ENCODE results near the gene CYP27C1.
"Not testable (repeated sequence)": the region's sequence is repeated elsewhere in the genome, so short reads cannot be mapped to it uniquely, and the experiment has no call there.

The CYP27C1 gene

GRCh38 chr2:127254386-127254981 is 34.4 kb upstream of the CYP27C1 start:
- H3K4me2 ChIP-seq (ENCODE audit: low read length): no peak overlapping the region
- no peaks in the 10 kb centered on the region for H3K9me2 ChIP-seq (replicated peaks; ENCODE audit: control insufficient read depth, low read length)
- no peak overlapping the region for H3K4me3 ChIP-seq (ENCODE audit: low read length)
- H3K4me1 ChIP-seq (ENCODE audit: control insufficient read depth, low read length): no peaks in the 10 kb centered on the region
- H3K79me2 ChIP-seq (ENCODE audit: control insufficient read depth, low read length): no peaks in the 10 kb centered on the region
- H3K36me3 ChIP-seq (ENCODE audit: control insufficient read depth, low read length): peaks cover 29% of the 10 kb centered on the region
- no peaks in the 10 kb centered on the region for H4K20me1 ChIP-seq (ENCODE audit: control insufficient read depth, insufficient read depth, low read depth, low read length)
- TF ChIP-seq EZH2phosphoT487 (IDR thresholded peaks at IDR 0.05; ENCODE audit: borderline replicate concordance, low read length): no peak
- TF ChIP-seq CTCF (IDR thresholded peaks at IDR 0.05; ENCODE audit: low read depth, low read length, poor library complexity, severe bottlenecking): no peak
- no peaks in the 10 kb centered on the region for H3F3A ChIP-seq (ENCODE audit: control insufficient read depth, insufficient read depth)
- no peak overlapping the region for H3K27ac ChIP-seq (ENCODE audit: low read depth, low read length)
- no peaks in the 10 kb centered on the region for H3K27me3 ChIP-seq (ENCODE audit: control insufficient read depth, low read length)
- H3K9me3 ChIP-seq (ENCODE audit: control insufficient read depth, insufficient read depth, low read length): no peaks in the 10 kb centered on the region

GRCh38 chr2:127241184-127241583 is 21.1 kb upstream of the CYP27C1 start:
- H3F3A ChIP-seq (ENCODE audit: control insufficient read depth, insufficient read depth); H3K27ac ChIP-seq (ENCODE audit: low read depth, low read length); H3K36me3 ChIP-seq (ENCODE audit: control insufficient read depth, low read length); H3K9me3 ChIP-seq (ENCODE audit: control insufficient read depth, insufficient read depth, low read length); H4K20me1 ChIP-seq (ENCODE audit: control insufficient read depth, insufficient read depth, low read depth, low read length); H3K4me2 ChIP-seq (ENCODE audit: low read length); H3K27me3 ChIP-seq (ENCODE audit: control insufficient read depth, low read length); H3K4me3 ChIP-seq (ENCODE audit: low read length); H3K4me1 ChIP-seq (ENCODE audit: control insufficient read depth, low read length); H3K9me2 ChIP-seq (replicated peaks; ENCODE audit: control insufficient read depth, low read length); H3K79me2 ChIP-seq (ENCODE audit: control insufficient read depth, low read length): not testable (repeated sequence)

DNA sequence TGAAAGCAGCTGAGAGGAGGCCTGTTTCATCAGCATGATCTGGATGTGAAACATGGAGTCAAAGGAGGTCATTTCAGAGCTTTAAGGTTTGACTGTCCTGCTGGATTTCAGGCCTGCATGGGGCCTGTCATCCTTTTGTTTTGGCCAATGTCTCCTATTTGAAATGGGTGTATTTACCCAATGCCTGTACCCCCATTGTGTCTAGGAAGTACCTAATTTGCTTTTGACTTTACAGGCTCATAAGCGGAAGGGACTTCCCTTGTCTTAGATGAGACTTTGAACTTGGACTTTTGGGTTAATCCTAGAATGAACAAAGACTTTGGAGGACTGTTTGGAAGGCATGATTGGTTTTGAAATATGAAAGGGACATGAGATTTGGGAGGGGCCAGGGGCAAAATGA is 19.3 kb upstream of the CYP27C1 start:
- Histone ChIP-seq H3K27me3 (ENCODE audit: control insufficient read depth, low read length) (no peaks in the 10 kb centered on the region), H3K79me2 (ENCODE audit: control insufficient read depth, low read length) (no peaks in the 10 kb centered on the region), H4K20me1 (ENCODE audit: control insufficient read depth, insufficient read depth, low read depth, low read length) (no peaks in the 10 kb centered on the region), H3K9me3 (ENCODE audit: control insufficient read depth, insufficient read depth, low read length) (peaks cover 7% of the 10 kb centered on the region; the same call in 1 of the 2 replicates), H3K4me1 (ENCODE audit: control insufficient read depth, low read length) (no peaks in the 10 kb centered on the region), H3K9me2 (replicated peaks; ENCODE audit: control insufficient read depth, low read length) (no peaks in the 10 kb centered on the region), H3K27ac (ENCODE audit: low read depth, low read length) (no peak overlapping the region), H3F3A (ENCODE audit: control insufficient read depth, insufficient read depth) (no peaks in the 10 kb centered on the region), H3K4me2 (ENCODE audit: low read length) (no peak overlapping the region), H3K4me3 (ENCODE audit: low read length) (no peak overlapping the region), H3K36me3 (ENCODE audit: control insufficient read depth, low read length) (no peaks in the 10 kb centered on the region)
- no peak for TF ChIP-seq EZH2phosphoT487 (IDR thresholded peaks at IDR 0.05; ENCODE audit: borderline replicate concordance, low read length)
- no peak for TF ChIP-seq CTCF (IDR thresholded peaks at IDR 0.05; ENCODE audit: low read depth, low read length, poor library complexity, severe bottlenecking)

- H3K9me3 ChIP-seq (ENCODE audit: control insufficient read depth, insufficient read depth, low read length); H4K20me1 ChIP-seq (ENCODE audit: control insufficient read depth, insufficient read depth, low read depth, low read length); H3K27ac ChIP-seq (ENCODE audit: low read depth, low read length); H3K4me3 ChIP-seq (ENCODE audit: low read length); H3F3A ChIP-seq (ENCODE audit: control insufficient read depth, insufficient read depth); H3K79me2 ChIP-seq (ENCODE audit: control insufficient read depth, low read length); H3K4me2 ChIP-seq (ENCODE audit: low read length); H3K27me3 ChIP-seq (ENCODE audit: control insufficient read depth, low read length); H3K36me3 ChIP-seq (ENCODE audit: control insufficient read depth, low read length); H3K9me2 ChIP-seq (replicated peaks; ENCODE audit: control insufficient read depth, low read length); H3K4me1 ChIP-seq (ENCODE audit: control insufficient read depth, low read length): not testable (repeated sequence)
Observed at GRCh38 chr2:127237768-127238167, 17.7 kb upstream of the CYP27C1 start.
